ENCODE data around the gene NFIX. TPM values are rescaled to one million over a fixed set of nuclear protein-coding genes. Genes with fewer than 3 reads are reported as not detected.

NFIX gene
- total and polyA plus RNA-seq, 9 donors = 30.3 to 256 (median 217) TPM

- no peaks in the 10 kb centered on the region for H3K27me3 ChIP-seq
- TF ChIP-seq EP300 (IDR thresholded peaks at IDR 0.05) (no peak), POLR2A (IDR thresholded peaks at IDR 0.05) (no peak), CTCF (IDR thresholded peaks at IDR 0.05) (no peak)
- 75 to 82% (median 77%) methylated on average over 4 of the region's 4 CpGs for WGBS, 3 donors
- intact Hi-C loops (cut with DNase I) = loop anchor here in 1 of 4 donors (10.0 kb wide), 1 partner anchor 50 kb away; no protein-coding TSS in a partner anchor
- no peaks in the 10 kb centered on the region for H3K9me3 ChIP-seq
- no peaks in the 10 kb centered on the region for H3K36me3 ChIP-seq
- H3K4me3 ChIP-seq = no peak overlapping the region
- DNase-seq = no peak
- H3K4me1 ChIP-seq (ENCODE audit: insufficient read depth) = peaks cover 55% of the 10 kb centered on the region
- H3K27ac ChIP-seq = peak overlapping the region in 1 of 2 donors; percentile 14
Measured at GRCh38 chr19:13005253-13005652, 10.0 kb downstream of the NFIX start.

GRCh38 chr19:13005861-13006370, 10.6 kb downstream of the NFIX start:
- Histone ChIP-seq H3K4me1 (ENCODE audit: insufficient read depth) (peaks cover 58% of the 10 kb centered on the region), H3K4me3 (no peak overlapping the region), H3K36me3 (no peaks in the 10 kb centered on the region), H3K27me3 (no peaks in the 10 kb centered on the region), H3K27ac (peak overlapping the region in 1 of 2 donors; percentile 47), H3K9me3 (no peaks in the 10 kb centered on the region)
- no peak for DNase-seq
- no peak for TF ChIP-seq EP300 (IDR thresholded peaks at IDR 0.05)
- TF ChIP-seq POLR2A (IDR thresholded peaks at IDR 0.05) = no peak
- no peak for TF ChIP-seq CTCF (IDR thresholded peaks at IDR 0.05)
- intact Hi-C loops (cut with DNase I) = loop anchor here in 1 of 4 donors (10.0 kb wide), 1 partner anchor 49 kb away; no protein-coding TSS in a partner anchor
- 43 to 56% (median 56%) methylated on average over 12 of the region's 12 CpGs for WGBS, 3 donors

- peak overlapping the region; percentile 10 for H3K4me3 ChIP-seq
- intact Hi-C loops (cut with DNase I) = loop anchor here in 1 of 4 donors (10.0 kb wide), 1 partner anchor 48 kb away; no protein-coding TSS in a partner anchor
- peak; percentile 72 to 74 (median 74) for DNase-seq
- no peaks in the 10 kb centered on the region for H3K36me3 ChIP-seq
- peak overlapping the region; percentile 47 to 75 for H3K27ac ChIP-seq
- H3K4me1 ChIP-seq (ENCODE audit: insufficient read depth) = peaks cover 57% of the 10 kb centered on the region
- 48 to 56% (median 50%) methylated on average over 28 of the region's 28 CpGs for WGBS, 3 donors
- H3K27me3 ChIP-seq = no peaks in the 10 kb centered on the region
- no peak for TF ChIP-seq CTCF (IDR thresholded peaks at IDR 0.05)
- TF ChIP-seq POLR2A (IDR thresholded peaks at IDR 0.05) = no peak
- TF ChIP-seq EP300 (IDR thresholded peaks at IDR 0.05) = no peak
- no peaks in the 10 kb centered on the region for H3K9me3 ChIP-seq
Measured at GRCh38 chr19:13006431-13007281, 11.4 kb downstream of the NFIX start.

- Histone ChIP-seq H3K36me3 (no peaks in the 10 kb centered on the region), H3K4me3 (peak overlapping the region; percentile 10), H3K4me1 (ENCODE audit: insufficient read depth) (peaks cover 63% of the 10 kb centered on the region), H3K27me3 (no peaks in the 10 kb centered on the region), H3K27ac (peak overlapping the region; percentile 47 to 75), H3K9me3 (no peaks in the 10 kb centered on the region)
- 12 to 22% (median 19%) methylated on average over 17 of the region's 17 CpGs for WGBS, 3 donors
- intact Hi-C loops (cut with DNase I) = loop anchor here in 1 of 4 donors (10.0 kb wide), 1 partner anchor 47 kb away; no protein-coding TSS in a partner anchor
- peak; percentile 68 to 84 (median 77) for DNase-seq
- no peak for TF ChIP-seq CTCF (IDR thresholded peaks at IDR 0.05)
- no peak for TF ChIP-seq POLR2A (IDR thresholded peaks at IDR 0.05)
- no peak for TF ChIP-seq EP300 (IDR thresholded peaks at IDR 0.05)
Measured at GRCh38 chr19:13007292-13008045, 12.2 kb downstream of the NFIX start.

Measured in ovary (tissue), 9 donors.